Thyroid gland (tissue), 4 donors: ENCODE measurements around the gene LRP1. TPM values are rescaled to one million over a fixed set of nuclear protein-coding genes. Genes with fewer than 3 reads are reported as not detected.

Experiments
- DNase-seq, 2 donors: peaks; one replicate each; pipeline ENCODE4 v3.0.0-alpha.2; 2019
- H3K27ac ChIP-seq, 3 donors: fragments of 200-600 bp; sonication (generic); 1 replicate in 2 of 3; 2 replicates in 1 of 3; pipeline ENCODE4 v1.5.1; 2016 to 2019; ENCODE audit warnings: mild to moderate bottlenecking in 1 of 3, moderate library complexity in 1 of 3
- H3K27me3 ChIP-seq: fragments of 200-600 bp; sonication (generic); one replicate; pipeline ENCODE4 v1.5.1; 2019
- H3K36me3 ChIP-seq, 2 donors: fragments of 200-600 bp; sonication (generic); one replicate each; pipeline ENCODE4 v1.5.1; 2016 to 2019
- H3K4me1 ChIP-seq, 2 donors: fragments of 200-600 bp; sonication (generic); one replicate each; pipeline ENCODE4 v1.5.1; 2017 to 2019
- H3K4me3 ChIP-seq, 3 donors: fragments of 200-600 bp; sonication (generic); replicated peaks in 1 of 3; 1 replicate in 2 of 3; 2 replicates in 1 of 3; pipeline ENCODE4 v1.5.1; 2016; ENCODE audit warnings: mild to moderate bottlenecking in 1 of 3
- H3K9me3 ChIP-seq: fragments of 200-600 bp; sonication (generic); one replicate; pipeline ENCODE4 v1.5.1; 2017
- CTCF ChIP-seq, 6 experiments: fragments of 200-600 bp in 3 of 6; fragments of 450-650 bp in 3 of 6; sonication (generic) in 3 of 6; IDR thresholded peaks; one replicate each; pipeline ENCODE4 v1.5.1; 2016 to 2019; ENCODE audit warnings: antibody characterized with exemption in 6 of 6, mild to moderate bottlenecking in 2 of 6, inconsistent platforms in 1 of 6, moderate library complexity in 1 of 6
- POLR2A ChIP-seq, 2 donors: fragments of 450-650 bp; IDR thresholded peaks; one replicate each; pipeline ENCODE4 v1.6.1; 2017; ENCODE audit warnings: antibody characterized with exemption in 2 of 2, mild to moderate bottlenecking in 2 of 2, moderate library complexity in 1 of 2
- WGBS, 2 donors: methylation state at CpG; one replicate each; pipeline ENCODE4 v1.1.5; 2017; 5-methylcytosine and 5-hydroxymethylcytosine counted together
- intact Hi-C: fragments of 100-400 bp; cut with DNase I; formaldehyde crosslinking; loops from one replicate; pipeline ENCODE4 v1.15.1; 2023
- total RNA-seq, 4 donors: library from RNA; depleted of rRNA; stranded (reverse); fragments of >200 nt; gene quantifications; one replicate each; pipeline ENCODE4 v1.2.3, GENCODE V29; 2016

Gene LRP1
- total RNA-seq, 4 donors from 2014 or later: 98.5 to 161 (median 118) TPM

DNA sequence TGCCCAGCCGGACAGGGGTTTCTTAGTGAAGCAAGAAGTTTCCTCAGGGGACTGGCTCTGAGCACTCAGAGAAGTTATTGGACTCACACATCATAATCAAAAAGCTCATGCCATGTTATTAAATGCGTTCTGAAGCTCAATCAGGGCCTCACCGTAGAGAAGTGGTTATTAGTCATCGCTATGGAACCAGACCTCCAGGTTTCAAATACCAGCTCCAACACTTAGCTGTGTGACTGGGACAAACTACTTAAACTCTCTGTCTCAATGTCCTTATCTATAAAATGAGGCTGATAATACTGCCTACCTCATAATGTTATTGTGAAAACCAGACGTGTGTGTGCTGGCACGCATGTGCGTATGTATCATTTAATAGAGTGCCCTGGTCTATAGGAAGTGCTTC lies 24.4 kb upstream of the LRP1 start:
- intact Hi-C loops: no loop called here

DNA sequence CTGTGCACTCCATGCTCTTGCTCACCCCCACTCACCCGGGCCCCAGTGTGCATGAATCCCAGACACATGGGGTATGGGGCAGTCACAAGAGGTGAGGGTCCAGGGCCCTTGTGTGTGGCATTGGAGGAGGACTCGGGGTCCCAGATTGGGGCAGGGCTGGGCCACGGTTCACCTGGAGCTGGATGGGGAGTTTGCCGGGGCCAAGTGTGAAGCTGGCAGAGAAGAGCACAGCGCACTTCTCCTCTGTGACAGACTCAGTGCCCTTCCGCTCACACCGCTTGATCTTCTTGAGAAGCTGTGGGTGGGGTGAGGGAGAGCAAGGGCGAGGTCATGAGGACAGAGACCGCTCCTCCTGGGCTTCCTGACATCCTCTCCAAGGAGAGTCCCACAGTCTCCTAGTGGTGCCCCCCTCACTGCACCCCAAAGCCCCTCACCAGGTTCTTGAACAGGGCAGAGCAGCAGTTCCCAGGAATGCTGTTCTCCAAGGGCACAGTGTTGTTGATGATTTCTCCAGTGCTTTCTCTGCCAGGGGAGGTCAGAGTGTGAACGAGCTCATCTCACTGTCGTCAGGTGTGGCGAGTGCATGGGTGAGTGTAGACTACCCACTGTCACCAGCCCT lies 23.9 kb upstream of the LRP1 start:
- Histone ChIP-seq H3K36me3 (peaks cover 24 to 34% of the 10 kb centered on the region in 2 donors), H3K4me1 (peaks cover 0 to 16% of the 10 kb centered on the region in 2 donors), H3K9me3 (no peaks in the 10 kb centered on the region), H3K4me3 (no peak overlapping the region), H3K27me3 (no peaks in the 10 kb centered on the region), H3K27ac (no peak overlapping the region)
- 94 to 95% methylated on average over 12 of the region's 12 CpGs for WGBS, 2 donors
- intact Hi-C loops: no loop called here
- TF ChIP-seq CTCF (IDR thresholded peaks at IDR 0.05): no peak
- TF ChIP-seq POLR2A (IDR thresholded peaks at IDR 0.05): no peak
- no peak for DNase-seq

More for the DNA sequence above, 24.4 kb upstream of the LRP1 start:
- Histone ChIP-seq H3K9me3 (no peaks in the 10 kb centered on the region), H3K27me3 (no peaks in the 10 kb centered on the region), H3K4me1 (peaks cover 0 to 10% of the 10 kb centered on the region in 2 donors), H3K36me3 (peaks cover 27 to 38% of the 10 kb centered on the region in 2 donors), H3K27ac (no peak overlapping the region), H3K4me3 (no peak overlapping the region)
- no peak for TF ChIP-seq POLR2A (IDR thresholded peaks at IDR 0.05)
- no peak for TF ChIP-seq CTCF (IDR thresholded peaks at IDR 0.05)
- DNase-seq: no peak
- 93 to 95% methylated on average over 7 of the region's 7 CpGs for WGBS, 2 donors

- Histone ChIP-seq H3K4me3 (no peak overlapping the region), H3K36me3 (peaks cover 20 to 30% of the 10 kb centered on the region in 2 donors), H3K27ac (no peak overlapping the region), H3K4me1 (peaks cover 7 to 23% of the 10 kb centered on the region in 2 donors), H3K9me3 (no peaks in the 10 kb centered on the region), H3K27me3 (no peaks in the 10 kb centered on the region)
- no peak for TF ChIP-seq POLR2A (IDR thresholded peaks at IDR 0.05)
- no peak for TF ChIP-seq CTCF (IDR thresholded peaks at IDR 0.05)
- DNase-seq: no peak
- 93 to 96% methylated on average over 9 to 13 of the region's 14 CpGs for WGBS, 2 donors
- intact Hi-C loops: no loop called here
These were observed 23.1 kb upstream of the LRP1 start for GRCh38 chr12:57105011-57105753.

- H3K27me3 ChIP-seq: no peaks in the 10 kb centered on the region
- H3K4me1 ChIP-seq: peaks cover 7 to 23% of the 10 kb centered on the region in 2 donors
- H3K27ac ChIP-seq: no peak overlapping the region
- 84 to 86% methylated on average over 7 to 9 of the region's 9 CpGs for WGBS, 2 donors
- H3K36me3 ChIP-seq: peaks cover 20 to 30% of the 10 kb centered on the region in 2 donors
- intact Hi-C loops: no loop called here
- no peak overlapping the region for H3K4me3 ChIP-seq
- TF ChIP-seq CTCF (IDR thresholded peaks at IDR 0.05): no peak
- no peak for TF ChIP-seq POLR2A (IDR thresholded peaks at IDR 0.05)
- H3K9me3 ChIP-seq: no peaks in the 10 kb centered on the region
- DNase-seq: no peak
These were observed 22.1 kb upstream of the LRP1 start for GRCh38 chr12:57106021-57106708.
